ENCODE data around the gene NSRP1. TPM values are rescaled to one million over a fixed set of nuclear protein-coding genes. Genes with fewer than 3 reads are reported as not detected.

NSRP1 gene
- total RNA-seq, 2 experiments from 2014 or later, result 23.8 to 25.2 TPM

DNA sequence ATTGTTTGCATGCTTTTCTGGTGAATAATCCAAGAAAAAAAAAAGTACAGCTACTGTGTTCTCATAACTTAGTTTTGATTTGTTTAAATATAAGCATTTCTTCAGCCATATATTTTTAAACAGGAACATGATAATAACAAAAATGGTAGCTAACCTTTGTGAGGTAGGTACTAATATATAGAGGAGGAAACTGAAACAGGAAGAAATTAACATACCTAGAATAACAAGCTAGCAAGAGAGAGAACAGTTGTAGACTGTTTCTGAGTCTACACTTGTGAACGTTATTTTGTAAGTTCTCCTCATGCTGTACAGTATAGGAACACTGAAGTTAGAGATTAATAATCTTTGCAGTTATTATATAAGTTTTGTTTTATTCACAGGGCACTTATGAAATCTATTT, 49.3 kb downstream of the NSRP1 start:
- ChIA-PET POLR2A (no interaction called here), CTCF (no interaction called here)
- Histone ChIP-seq H3K27ac (ENCODE audit: low read depth in 1 of 2, low read length in 2 of 2) (no peak overlapping the region), H3K4me1 (ENCODE audit: insufficient read depth, low read length) (no peaks in the 10 kb centered on the region), H3K27me3 (ENCODE audit: control insufficient read depth in 1 of 2, insufficient read depth in 2 of 2, low read length in 2 of 2) (no peaks in the 10 kb centered on the region), H3K9me3 (ENCODE audit: control insufficient read depth in 1 of 2, insufficient read depth in 1 of 2, low read length in 2 of 2) (no peaks in the 10 kb centered on the region), H3K36me3 (ENCODE audit: insufficient read depth, low read length) (peaks cover 13% of the 10 kb centered on the region), H3K4me3 (ENCODE audit: low read length) (no peak overlapping the region)
- Mint-ChIP-seq H3K9me3 (no peaks in the 10 kb centered on the region), H3K4me3 (no peak overlapping the region), H3K4me1 (ENCODE audit: low read depth) (peaks cover 17% of the 10 kb centered on the region), H3K36me3 (ENCODE audit: low read depth) (peaks cover 53% of the 10 kb centered on the region), H3K27me3 (no peaks in the 10 kb centered on the region), H3K27ac (peak overlapping the region; percentile 39)
- DNase-seq (no peak), ATAC-seq (ENCODE audit: poor library complexity) (no peak)
- intact Hi-C loops (cut with DNase I, micrococcal nuclease), result no loop called here
- TF ChIP-seq, protein P1, sequence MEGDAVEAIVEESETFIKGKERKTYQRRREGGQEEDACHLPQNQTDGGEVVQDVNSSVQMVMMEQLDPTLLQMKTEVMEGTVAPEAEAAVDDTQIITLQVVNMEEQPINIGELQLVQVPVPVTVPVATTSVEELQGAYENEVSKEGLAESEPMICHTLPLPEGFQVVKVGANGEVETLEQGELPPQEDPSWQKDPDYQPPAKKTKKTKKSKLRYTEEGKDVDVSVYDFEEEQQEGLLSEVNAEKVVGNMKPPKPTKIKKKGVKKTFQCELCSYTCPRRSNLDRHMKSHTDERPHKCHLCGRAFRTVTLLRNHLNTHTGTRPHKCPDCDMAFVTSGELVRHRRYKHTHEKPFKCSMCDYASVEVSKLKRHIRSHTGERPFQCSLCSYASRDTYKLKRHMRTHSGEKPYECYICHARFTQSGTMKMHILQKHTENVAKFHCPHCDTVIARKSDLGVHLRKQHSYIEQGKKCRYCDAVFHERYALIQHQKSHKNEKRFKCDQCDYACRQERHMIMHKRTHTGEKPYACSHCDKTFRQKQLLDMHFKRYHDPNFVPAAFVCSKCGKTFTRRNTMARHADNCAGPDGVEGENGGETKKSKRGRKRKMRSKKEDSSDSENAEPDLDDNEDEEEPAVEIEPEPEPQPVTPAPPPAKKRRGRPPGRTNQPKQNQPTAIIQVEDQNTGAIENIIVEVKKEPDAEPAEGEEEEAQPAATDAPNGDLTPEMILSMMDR (IDR thresholded peaks at IDR 0.05), result no peak

DNA sequence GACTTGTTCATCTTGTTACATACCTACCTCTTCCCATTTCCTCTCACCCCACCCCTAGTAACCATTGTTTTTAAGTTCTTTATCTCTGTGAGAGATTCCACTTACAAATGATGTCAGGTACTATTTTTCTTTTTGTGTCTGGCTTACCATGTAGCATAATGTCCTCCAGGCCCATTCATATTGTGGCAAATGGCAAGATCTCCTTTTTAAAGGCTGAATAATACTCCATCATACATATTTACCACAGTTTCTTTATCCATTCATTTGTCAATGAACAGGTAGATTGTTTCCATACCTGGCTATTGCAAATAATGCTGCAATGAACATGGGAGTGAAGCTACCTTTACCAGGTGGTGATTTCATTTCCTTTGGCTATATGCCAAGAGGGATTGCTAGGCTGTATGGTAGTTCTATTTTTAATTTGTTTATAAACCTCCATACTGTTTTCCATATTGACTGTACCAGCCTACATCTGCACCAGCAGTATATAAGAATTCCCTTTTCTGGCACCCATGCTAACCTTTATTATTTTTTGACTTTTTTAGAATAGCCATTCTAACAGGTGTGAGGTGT, 53.9 kb downstream of the NSRP1 start:
- intact Hi-C loops (cut with DNase I, micrococcal nuclease), result no loop called here
- Mint-ChIP-seq H3K27ac (peak overlapping the region; percentile 6), H3K4me1 (ENCODE audit: low read depth) (peaks cover 11% of the 10 kb centered on the region), H3K4me3 (no peak overlapping the region), H3K36me3 (ENCODE audit: low read depth) (peaks cover 59% of the 10 kb centered on the region), H3K9me3 (no peaks in the 10 kb centered on the region), H3K27me3 (no peaks in the 10 kb centered on the region)
- DNase-seq (no peak), ATAC-seq (ENCODE audit: poor library complexity) (no peak)
- TF ChIP-seq, protein P1 (IDR thresholded peaks at IDR 0.05), result no peak
- Histone ChIP-seq H3K4me1 (ENCODE audit: insufficient read depth, low read length) (no peaks in the 10 kb centered on the region), H3K36me3 (ENCODE audit: insufficient read depth, low read length) (peaks cover 11% of the 10 kb centered on the region), H3K27ac (ENCODE audit: low read depth in 1 of 2, low read length in 2 of 2) (no peak overlapping the region), H3K9me3 (ENCODE audit: control insufficient read depth in 1 of 2, insufficient read depth in 1 of 2, low read length in 2 of 2) (no peaks in the 10 kb centered on the region), H3K4me3 (ENCODE audit: low read length) (no peak overlapping the region), H3K27me3 (ENCODE audit: control insufficient read depth in 1 of 2, insufficient read depth in 2 of 2, low read length in 2 of 2) (no peaks in the 10 kb centered on the region)
- CTCF ChIA-PET, result no interaction called here
- POLR2A ChIA-PET, result no interaction called here

DNA sequence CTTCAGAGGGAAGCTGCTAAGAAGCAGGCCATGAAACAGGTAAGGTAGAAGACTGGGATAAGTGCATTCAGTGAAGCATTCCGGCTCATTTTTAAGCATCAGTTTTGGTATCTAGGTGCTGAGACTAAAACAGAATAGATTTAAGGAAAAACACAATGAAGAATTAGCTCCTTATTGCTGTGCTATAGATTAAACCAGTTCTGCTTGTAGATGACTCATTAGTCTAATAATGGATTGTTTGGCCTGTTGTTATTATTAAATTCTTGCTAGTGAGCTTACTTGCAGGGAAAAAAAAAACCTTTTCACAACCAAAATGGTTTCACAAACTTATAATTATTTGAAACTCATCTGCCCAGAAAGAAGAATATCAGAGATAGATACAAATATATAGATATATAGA, 55.9 kb downstream of the NSRP1 start:
- peaks cover 5% of the 10 kb centered on the region for H3K4me1 Mint-ChIP-seq (ENCODE audit: low read depth)
- Histone ChIP-seq H3K9me3 (ENCODE audit: control insufficient read depth in 1 of 2, insufficient read depth in 1 of 2, low read length in 2 of 2) (no peaks in the 10 kb centered on the region), H3K4me3 (ENCODE audit: low read length) (no peak overlapping the region), H3K27ac (ENCODE audit: low read depth in 1 of 2, low read length in 2 of 2) (no peak overlapping the region), H3K36me3 (ENCODE audit: insufficient read depth, low read length) (peaks cover 29% of the 10 kb centered on the region), H3K4me1 (ENCODE audit: insufficient read depth, low read length) (no peaks in the 10 kb centered on the region), H3K27me3 (ENCODE audit: control insufficient read depth in 1 of 2, insufficient read depth in 2 of 2, low read length in 2 of 2) (no peaks in the 10 kb centered on the region)
- no peaks in the 10 kb centered on the region for H3K9me3 Mint-ChIP-seq
- intact Hi-C loops (cut with DNase I, micrococcal nuclease), result no loop called here
- no peak for ATAC-seq (ENCODE audit: poor library complexity)
- no peak for DNase-seq
- H3K4me3 Mint-ChIP-seq, result no peak overlapping the region
- H3K27me3 Mint-ChIP-seq, result no peaks in the 10 kb centered on the region
- peaks cover 62% of the 10 kb centered on the region for H3K36me3 Mint-ChIP-seq (ENCODE audit: low read depth)
- ChIA-PET CTCF (interaction anchor here (1.0 kb wide), 1 partner anchor 164 kb away, joined by 4 read pairs; no protein-coding TSS in a partner anchor), POLR2A (no interaction called here)
- H3K27ac Mint-ChIP-seq, result no peak overlapping the region
- TF ChIP-seq, protein P1 (IDR thresholded peaks at IDR 0.05), result no peak

Data from CD4-positive, alpha-beta T cell (primary cell).